ENCODE data around the gene DEFB131B. TPM values are rescaled to one million over a fixed set of nuclear protein-coding genes. Genes with fewer than 3 reads are reported as not detected.

DEFB131B gene
- total RNA-seq (ENCODE audit: low replicate concordance), result not detected in 2 replicates

GRCh38 chr11:71878059-71878458, at the start of gene DEFB131B:
DEFB131B (plus strand) TSS chr11:71878453; CDS start chr11:71878453, 0 bp downstream.

GRCh38 chr11:71832811-71833210, 45.4 kb upstream of the DEFB131B start, which contains the start of gene DEFB108B:
DEFB108B (plus strand) TSS chr11:71833200; CDS start chr11:71833200, 0 bp downstream.

GRCh38 chr11:71927820-71928736, 49.8 kb downstream of the DEFB131B start, which contains the start of gene XNDC1N:
XNDC1N (minus strand) TSS chr11:71928594; CDS start chr11:71923353, 5,241 bp downstream.

GRCh38 chr11:71928737-71929443, 50.6 kb downstream of the DEFB131B start, which contains the start of gene RNF121:
RNF121 (plus strand) TSS chr11:71929046; CDS start chr11:71929062, 16 bp downstream.

Other genes with a start within 250 kb of the DEFB131B start
- gene DEFB108B, start 45.3 kb upstream of the DEFB131B start, total RNA-seq (ENCODE audit: low replicate concordance), result not detected in 2 replicates
- 4.6 and 7.3 TPM in 2 replicates for gene XNDC1N, start 50.1 kb downstream of the DEFB131B start, total RNA-seq (ENCODE audit: low replicate concordance)
- 87.3 and 107 TPM in 2 replicates for gene RNF121, start 50.6 kb downstream of the DEFB131B start, total RNA-seq (ENCODE audit: low replicate concordance)
- 1.9 and 3.8 TPM in 2 replicates for gene IL18BP, start 120.5 kb downstream of the DEFB131B start, total RNA-seq (ENCODE audit: low replicate concordance)
- gene NUMA1, start 202.1 kb downstream of the DEFB131B start, total RNA-seq (ENCODE audit: low replicate concordance), result 88.9 and 138 TPM in 2 replicates
- gene LRRC51, start 202.4 kb downstream of the DEFB131B start, total RNA-seq (ENCODE audit: low replicate concordance), result 7.5 and 9.5 TPM in 2 replicates
- gene LAMTOR1, start 224.8 kb downstream of the DEFB131B start, total RNA-seq (ENCODE audit: low replicate concordance), result 87.7 and 153 TPM in 2 replicates
- gene TOMT, start 227.5 kb downstream of the DEFB131B start, total RNA-seq (ENCODE audit: low replicate concordance), result not detected in 2 replicates
- 37.6 and 61.5 TPM in 2 replicates for gene ANAPC15, start 234.2 kb downstream of the DEFB131B start, total RNA-seq (ENCODE audit: low replicate concordance)